Parathyroid adenoma (tissue), 2 donors: ENCODE results near the gene IGDCC3.

ENCODE experiments used
- H2AFZ ChIP-seq: fragments of 300-600 bp; sonication (generic); one replicate; pipeline ENCODE4 v1.7.0; 2017; ENCODE audit warnings: antibody characterized with exemption, mild to moderate bottlenecking
- H3K27ac ChIP-seq: fragments of 300-600 bp; sonication (generic); one replicate; pipeline ENCODE4 v1.7.0; 2017
- H3K27me3 ChIP-seq: fragments of 300-600 bp; sonication (generic); one replicate; pipeline ENCODE4 v1.7.0; 2017; ENCODE audit warnings: low read length; ENCODE audit not compliant: control insufficient read depth, insufficient read depth
- H3K36me3 ChIP-seq: fragments of 300-600 bp; sonication (generic); one replicate; pipeline ENCODE4 v1.7.0; 2017; ENCODE audit warnings: low read length; ENCODE audit not compliant: control insufficient read depth, insufficient read depth
- H3K4me1 ChIP-seq: fragments of 300-600 bp; sonication (generic); one replicate; pipeline ENCODE4 v1.7.0; 2017; ENCODE audit warnings: control low read depth
- H3K4me2 ChIP-seq: fragments of 300-600 bp; sonication (generic); one replicate; pipeline ENCODE4 v1.7.0; 2017; ENCODE audit warnings: low read length
- H3K4me3 ChIP-seq: fragments of 300-600 bp; sonication (generic); one replicate; pipeline ENCODE4 v1.7.0; 2017; ENCODE audit warnings: low read depth, low read length
- H3K79me2 ChIP-seq: fragments of 300-600 bp; sonication (generic); one replicate; pipeline ENCODE4 v1.7.0; 2017; ENCODE audit warnings: control low read depth
- H3K9ac ChIP-seq: fragments of 300-600 bp; sonication (generic); one replicate; pipeline ENCODE4 v1.7.0; 2017; ENCODE audit warnings: mild to moderate bottlenecking
- H3K9me3 ChIP-seq: fragments of 300-600 bp; sonication (generic); one replicate; pipeline ENCODE4 v1.7.0; 2017; ENCODE audit warnings: low read length; ENCODE audit not compliant: control insufficient read depth
- CTCF ChIP-seq: fragments of 300-600 bp; sonication (generic); IDR thresholded peaks from one replicate; pipeline ENCODE4 v1.7.0; 2017; ENCODE audit warnings: antibody characterized with exemption, mild to moderate bottlenecking
- donor health status: primary hyperparathyroidism.

Gene IGDCC3

DNA sequence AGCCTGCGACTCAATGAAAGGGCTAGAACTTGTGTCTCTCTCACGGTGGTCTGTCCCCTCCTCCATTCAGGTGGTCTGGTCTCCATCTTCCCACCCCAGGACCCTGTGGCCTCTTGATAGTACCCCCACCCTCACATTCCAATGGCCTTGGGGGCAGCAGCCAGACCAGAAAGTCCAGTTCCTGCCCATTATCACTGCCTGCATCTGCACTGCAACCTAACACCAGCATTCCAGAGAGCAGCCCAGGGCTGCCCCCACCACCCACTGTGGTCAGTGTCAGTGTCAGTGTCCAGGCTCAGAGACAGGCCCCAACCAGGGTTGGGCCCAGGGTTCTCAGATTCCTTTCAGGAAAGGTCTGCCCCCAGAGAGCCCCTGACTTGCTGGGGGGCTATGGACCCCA, 12.6 kb downstream of the IGDCC3 start:
- Histone ChIP-seq H3K4me3 (no peak overlapping the region), H3K9ac (no peak overlapping the region), H3K27me3 (no peaks in the 10 kb centered on the region), H3K36me3 (no peaks in the 10 kb centered on the region), H3K4me1 (peaks cover 34% of the 10 kb centered on the region), H2AFZ (peak overlapping the region; percentile 56), H3K4me2 (peak overlapping the region; percentile 50), H3K79me2 (peaks cover 7% of the 10 kb centered on the region), H3K27ac (peak overlapping the region; percentile 90), H3K9me3 (no peaks in the 10 kb centered on the region)
- no peak for TF ChIP-seq CTCF

GRCh38 chr15:65363766-65364165, 14.0 kb downstream of the IGDCC3 start:
- no peak for TF ChIP-seq CTCF
- Histone ChIP-seq H2AFZ (no peak overlapping the region), H3K4me3 (no peak overlapping the region), H3K9ac (no peak overlapping the region), H3K79me2 (peaks cover 7% of the 10 kb centered on the region), H3K4me1 (peaks cover 32% of the 10 kb centered on the region), H3K4me2 (no peak overlapping the region), H3K9me3 (no peaks in the 10 kb centered on the region), H3K36me3 (no peaks in the 10 kb centered on the region), H3K27ac (peak overlapping the region; percentile 90), H3K27me3 (no peaks in the 10 kb centered on the region)

GRCh38 chr15:65363306-65363705, 14.5 kb downstream of the IGDCC3 start:
- no peak overlapping the region for H3K4me3 ChIP-seq
- H3K9me3 ChIP-seq = no peaks in the 10 kb centered on the region
- TF ChIP-seq CTCF = no peak
- H3K9ac ChIP-seq = no peak overlapping the region
- H3K36me3 ChIP-seq = no peaks in the 10 kb centered on the region
- no peak overlapping the region for H2AFZ ChIP-seq
- H3K79me2 ChIP-seq = peaks cover 7% of the 10 kb centered on the region
- H3K27ac ChIP-seq = no peak overlapping the region
- no peak overlapping the region for H3K4me2 ChIP-seq
- peaks cover 29% of the 10 kb centered on the region for H3K4me1 ChIP-seq
- H3K27me3 ChIP-seq = no peaks in the 10 kb centered on the region

DNA sequence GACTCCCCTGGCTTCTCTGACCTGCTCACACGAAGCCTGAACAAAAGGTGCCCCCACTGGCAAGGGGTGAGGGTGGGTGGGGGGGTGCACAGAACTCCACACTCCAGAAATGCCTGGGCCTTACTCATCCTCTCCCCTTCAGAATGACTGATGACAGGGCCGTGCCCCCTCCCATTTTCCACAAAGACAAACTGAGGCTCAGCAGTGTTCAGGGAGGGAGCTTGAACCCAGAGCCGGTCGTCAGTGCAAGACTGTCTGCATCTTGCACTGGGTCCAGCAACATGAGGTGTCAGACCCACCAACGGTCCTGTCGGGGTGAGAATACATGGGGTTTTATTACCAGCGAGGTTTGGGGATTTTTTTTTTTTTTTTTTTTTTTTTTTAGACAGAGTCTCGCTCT, 15.3 kb downstream of the IGDCC3 start:
- no peaks in the 10 kb centered on the region for H3K27me3 ChIP-seq
- H3K79me2 ChIP-seq = peaks cover 7% of the 10 kb centered on the region
- H2AFZ ChIP-seq = no peak overlapping the region
- H3K4me2 ChIP-seq = no peak overlapping the region
- H3K9ac ChIP-seq = no peak overlapping the region
- no peak overlapping the region for H3K27ac ChIP-seq
- no peaks in the 10 kb centered on the region for H3K36me3 ChIP-seq
- H3K4me1 ChIP-seq = peaks cover 26% of the 10 kb centered on the region
- TF ChIP-seq CTCF = no peak
- H3K4me3 ChIP-seq = no peak overlapping the region
- H3K9me3 ChIP-seq = no peaks in the 10 kb centered on the region

DNA sequence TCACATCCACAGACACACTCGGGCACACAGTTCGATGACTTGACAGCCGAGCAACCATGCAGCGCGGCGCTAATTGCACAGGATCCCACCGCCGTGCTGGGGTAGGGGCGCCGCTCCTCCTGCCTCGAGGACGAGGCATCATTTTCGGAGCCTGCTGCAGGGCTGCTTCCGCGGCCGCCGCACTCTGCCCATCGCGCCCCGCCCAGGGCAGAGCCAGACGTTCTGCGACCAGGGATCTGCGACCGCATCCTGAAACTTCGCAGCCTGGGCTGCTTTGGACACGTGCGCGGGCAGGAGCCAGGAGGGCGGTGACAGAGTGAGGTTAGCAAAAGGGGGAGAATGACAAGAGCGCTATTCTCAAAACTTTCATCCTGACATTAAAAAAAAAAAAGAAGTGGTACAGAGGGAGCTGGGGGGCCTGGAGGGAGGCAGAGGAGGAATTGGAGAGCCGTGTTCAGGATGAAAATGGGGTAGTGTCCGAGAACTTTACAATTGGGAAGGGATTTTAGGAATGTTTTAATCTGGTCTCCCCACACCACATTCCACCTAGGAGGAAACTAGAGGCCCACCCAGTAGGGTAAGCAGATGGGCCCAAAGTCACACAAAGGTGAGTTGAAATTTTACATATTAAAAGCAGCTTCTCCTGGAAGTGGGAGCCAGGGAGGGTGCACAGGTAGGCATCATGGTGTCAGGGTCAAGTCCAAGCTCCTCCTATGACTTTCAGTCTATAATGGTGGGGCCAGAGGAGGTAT, 15.9 kb downstream of the IGDCC3 start:
- Histone ChIP-seq H3K4me2 (no peak overlapping the region), H3K79me2 (peaks cover 7% of the 10 kb centered on the region), H3K4me3 (no peak overlapping the region)

More for the DNA sequence above, 15.9 kb downstream of the IGDCC3 start:
- TF ChIP-seq CTCF = no peak
- Histone ChIP-seq H3K36me3 (no peaks in the 10 kb centered on the region), H3K4me1 (peaks cover 26% of the 10 kb centered on the region), H3K9ac (no peak overlapping the region), H3K9me3 (no peaks in the 10 kb centered on the region), H3K27ac (no peak overlapping the region), H2AFZ (no peak overlapping the region), H3K27me3 (no peaks in the 10 kb centered on the region)
